Measurements from ENCODE around the gene ABTB2.

Gene ABTB2

GRCh38 chr11:34111722-34112270 is 246.0 kb downstream of the ABTB2 start:
- Histone ChIP-seq H3K4me1 (ENCODE audit: insufficient read depth, low read length) (peaks cover 3% of the 10 kb centered on the region), H3K4me3 (ENCODE audit: low read length) (no peak overlapping the region), H3K36me3 (ENCODE audit: insufficient read depth, low read length) (peaks cover 72% of the 10 kb centered on the region), H2AFZ (ENCODE audit: low read depth, low read length) (no peak overlapping the region), H3K27me3 (ENCODE audit: insufficient read depth, low read length) (no peaks in the 10 kb centered on the region), H3K9me3 (ENCODE audit: low read length) (no peaks in the 10 kb centered on the region)

- Histone ChIP-seq H3K27me3 (ENCODE audit: insufficient read depth, low read length) (no peaks in the 10 kb centered on the region), H3K4me3 (ENCODE audit: low read length) (peak overlapping the region; percentile 73), H3K4me1 (ENCODE audit: insufficient read depth, low read length) (peaks cover 12% of the 10 kb centered on the region), H3K36me3 (ENCODE audit: insufficient read depth, low read length) (peaks cover 37% of the 10 kb centered on the region), H2AFZ (ENCODE audit: low read depth, low read length) (peak overlapping the region; percentile 6), H3K9me3 (ENCODE audit: low read length) (no peaks in the 10 kb centered on the region)
Measured at GRCh38 chr11:34105957-34106504, 251.8 kb downstream of the ABTB2 start.

GRCh38 chr11:34105079-34105956 is 252.5 kb downstream of the ABTB2 start, which contains the start of gene NAT10:
NAT10 (plus strand) TSS chr11:34105629; CDS start chr11:34108226, 2,597 bp downstream.
- Histone ChIP-seq H3K36me3 (ENCODE audit: insufficient read depth, low read length) (peaks cover 36% of the 10 kb centered on the region), H3K27me3 (ENCODE audit: insufficient read depth, low read length) (no peaks in the 10 kb centered on the region)

GRCh38 chr11:34104680-34105078 is 253.1 kb downstream of the ABTB2 start:
- Histone ChIP-seq H2AFZ (ENCODE audit: low read depth, low read length) (no peak overlapping the region), H3K4me1 (ENCODE audit: insufficient read depth, low read length) (peaks cover 12% of the 10 kb centered on the region), H3K4me3 (ENCODE audit: low read length) (peak overlapping the region; percentile 73), H3K27me3 (ENCODE audit: insufficient read depth, low read length) (no peaks in the 10 kb centered on the region), H3K9me3 (ENCODE audit: low read length) (no peaks in the 10 kb centered on the region), H3K36me3 (ENCODE audit: insufficient read depth, low read length) (peaks cover 37% of the 10 kb centered on the region)

More at GRCh38 chr11:34105079-34105956, 252.5 kb downstream of the ABTB2 start, which contains the start of gene NAT10:
- H3K9me3 ChIP-seq (ENCODE audit: low read length), result no peaks in the 10 kb centered on the region
- peaks cover 12% of the 10 kb centered on the region for H3K4me1 ChIP-seq (ENCODE audit: insufficient read depth, low read length)
- H2AFZ ChIP-seq (ENCODE audit: low read depth, low read length), result peak within 1 kb of the TSS; percentile 6
- peak within 1 kb of the TSS; percentile 73 for H3K4me3 ChIP-seq (ENCODE audit: low read length)
